ENCODE data around the gene TMEM266.

The TMEM266 gene

GRCh38 chr15:76204916-76205460 lies 145.2 kb downstream of the TMEM266 start:
- no peak overlapping the region for H3K4me3 ChIP-seq (ENCODE audit: low read depth, low read length)
- no peak overlapping the region for H3K4me2 ChIP-seq (ENCODE audit: low read length)
- no peaks in the 10 kb centered on the region for H3K79me2 ChIP-seq
- H3K27ac ChIP-seq: no peak overlapping the region
- H3K9me3 ChIP-seq (ENCODE audit: control insufficient read depth, low read length): no peaks in the 10 kb centered on the region
- H3K27me3 ChIP-seq (ENCODE audit: control insufficient read depth, insufficient read depth, low read length): no peaks in the 10 kb centered on the region
- H3K4me1 ChIP-seq: no peaks in the 10 kb centered on the region
- H3K36me3 ChIP-seq (ENCODE audit: control insufficient read depth, insufficient read depth, low read length): no peaks in the 10 kb centered on the region
- no peak for TF ChIP-seq CTCF (IDR thresholded peaks at IDR 0.05)
- no peak overlapping the region for H3K9ac ChIP-seq
- no peak overlapping the region for H2AFZ ChIP-seq

- Histone ChIP-seq H3K4me1 (no peaks in the 10 kb centered on the region), H3K4me3 (ENCODE audit: low read depth, low read length) (no peak overlapping the region), H3K9me3 (ENCODE audit: control insufficient read depth, low read length) (no peaks in the 10 kb centered on the region), H3K79me2 (no peaks in the 10 kb centered on the region), H3K36me3 (ENCODE audit: control insufficient read depth, insufficient read depth, low read length) (no peaks in the 10 kb centered on the region), H2AFZ (no peak overlapping the region), H3K27me3 (ENCODE audit: control insufficient read depth, insufficient read depth, low read length) (no peaks in the 10 kb centered on the region), H3K27ac (no peak overlapping the region), H3K9ac (no peak overlapping the region), H3K4me2 (ENCODE audit: low read length) (no peak overlapping the region)
- TF ChIP-seq CTCF (IDR thresholded peaks at IDR 0.05): no peak
Measured at GRCh38 chr15:76206325-76206976, 146.7 kb downstream of the TMEM266 start.

- Histone ChIP-seq H3K79me2 (no peaks in the 10 kb centered on the region), H3K27ac (no peak overlapping the region), H2AFZ (no peak overlapping the region), H3K27me3 (ENCODE audit: control insufficient read depth, insufficient read depth, low read length) (no peaks in the 10 kb centered on the region), H3K36me3 (ENCODE audit: control insufficient read depth, insufficient read depth, low read length) (no peaks in the 10 kb centered on the region), H3K4me2 (ENCODE audit: low read length) (no peak overlapping the region), H3K9me3 (ENCODE audit: control insufficient read depth, low read length) (no peaks in the 10 kb centered on the region), H3K9ac (no peak overlapping the region), H3K4me3 (ENCODE audit: low read depth, low read length) (no peak overlapping the region), H3K4me1 (no peaks in the 10 kb centered on the region)
- TF ChIP-seq CTCF (IDR thresholded peaks at IDR 0.05): no peak
Measured at GRCh38 chr15:76208084-76208785, 148.4 kb downstream of the TMEM266 start.

- no peaks in the 10 kb centered on the region for H3K36me3 ChIP-seq (ENCODE audit: control insufficient read depth, insufficient read depth, low read length)
- no peaks in the 10 kb centered on the region for H3K79me2 ChIP-seq
- H3K4me2 ChIP-seq (ENCODE audit: low read length): no peak overlapping the region
- no peaks in the 10 kb centered on the region for H3K4me1 ChIP-seq
- no peak for TF ChIP-seq CTCF (IDR thresholded peaks at IDR 0.05)
- no peaks in the 10 kb centered on the region for H3K27me3 ChIP-seq (ENCODE audit: control insufficient read depth, insufficient read depth, low read length)
- H3K9ac ChIP-seq: no peak overlapping the region
- H3K27ac ChIP-seq: no peak overlapping the region
- H3K9me3 ChIP-seq (ENCODE audit: control insufficient read depth, low read length): no peaks in the 10 kb centered on the region
- H2AFZ ChIP-seq: no peak overlapping the region
- H3K4me3 ChIP-seq (ENCODE audit: low read depth, low read length): no peak overlapping the region
Measured at GRCh38 chr15:76208786-76209424, 149.1 kb downstream of the TMEM266 start.
